Activated CD8-positive, alpha-beta T cell treated with anti-CD3 and anti-CD28 coated beads for 36 hours (primary cell): ENCODE results near the gene FLRT2. TPM values are rescaled to one million over a fixed set of nuclear protein-coding genes. Genes with fewer than 3 reads are reported as not detected.

ENCODE experiments used
- ATAC-seq: fragments of 200-7000 bp; cut with Tn5 transposase; one replicate; pipeline ENCODE4 v1.10.0; 2021; ENCODE audit warnings: mild to moderate bottlenecking, moderate library complexity
- CTCF ChIA-PET: fragments of 350-600 bp; sonication (Branson Sonifier 250); formaldehyde crosslinking; loops from one replicate; lab custom pipeline; 2021; ENCODE audit warnings: antibody characterized with exemption; lab: Charles Lee
- POLR2A ChIA-PET: fragments of 350-600 bp; sonication (Branson Sonifier 250); formaldehyde crosslinking; loops from one replicate; lab custom pipeline; 2021; ENCODE audit warnings: antibody characterized with exemption; lab: Charles Lee
- DNase-seq: peaks from one replicate; pipeline ENCODE4 v3.0.0-alpha.2; 2020
- H3K27ac Mint-ChIP-seq: one replicate; pipeline ENCODE4 v1.8.0; 2021; ENCODE audit warnings: mild to moderate bottlenecking, mixed read lengths
- H3K27me3 Mint-ChIP-seq: one replicate; pipeline ENCODE4 v1.8.0; 2021; ENCODE audit warnings: mixed read lengths
- H3K36me3 Mint-ChIP-seq: one replicate; pipeline ENCODE4 v1.8.0; 2021; ENCODE audit warnings: low read depth, mixed read lengths
- H3K4me1 Mint-ChIP-seq: one replicate; pipeline ENCODE4 v1.8.0; 2021; ENCODE audit warnings: low read depth, mixed read lengths
- H3K4me3 Mint-ChIP-seq: one replicate; pipeline ENCODE4 v1.8.0; 2021; ENCODE audit warnings: mild to moderate bottlenecking, moderate library complexity, mixed read lengths
- H3K9me3 Mint-ChIP-seq: one replicate; pipeline ENCODE4 v1.8.0; 2021; ENCODE audit warnings: mixed read lengths
- CTCF ChIP-seq: fragments of 200-600 bp; IDR thresholded peaks from one replicate; pipeline ENCODE4 v1.8.0; 2022; ENCODE audit warnings: antibody characterized with exemption, mild to moderate bottlenecking
- intact Hi-C: fragments of 100-400 bp; cut with micrococcal nuclease; formaldehyde crosslinking; loops from one replicate; pipeline ENCODE4 v1.10.0; 2022
- total RNA-seq, 2 experiments: library from RNA; stranded (reverse); gene quantifications; one replicate each; pipeline ENCODE4 v1.2.3, GENCODE V29; 2021

Gene FLRT2
- total RNA-seq, 2 experiments from 2014 or later: not detected

- DNase-seq: no peak
- peaks cover 6% of the 10 kb centered on the region for H3K9me3 Mint-ChIP-seq
- H3K27ac Mint-ChIP-seq: no peak overlapping the region
- POLR2A ChIA-PET: no interaction called here
- no peaks in the 10 kb centered on the region for H3K4me1 Mint-ChIP-seq
- TF ChIP-seq CTCF: no peak
- peaks cover 3% of the 10 kb centered on the region for H3K27me3 Mint-ChIP-seq
- no peak for ATAC-seq
- H3K36me3 Mint-ChIP-seq: no peaks in the 10 kb centered on the region
- intact Hi-C loops: loop anchor here (10.0 kb wide), 1 partner anchor 269 kb away; no protein-coding TSS in a partner anchor
- no peak overlapping the region for H3K4me3 Mint-ChIP-seq
- CTCF ChIA-PET: no interaction called here
Observed at GRCh38 chr14:85556267-85556666, 26.3 kb downstream of the FLRT2 start.

GRCh38 chr14:85558505-85558904, 28.6 kb downstream of the FLRT2 start:
- intact Hi-C loops: loop anchor here (10.0 kb wide), 1 partner anchor 266 kb away; no protein-coding TSS in a partner anchor
- TF ChIP-seq CTCF: no peak
- Mint-ChIP-seq H3K9me3 (peaks cover 6% of the 10 kb centered on the region), H3K4me1 (no peaks in the 10 kb centered on the region), H3K36me3 (no peaks in the 10 kb centered on the region), H3K27ac (no peak overlapping the region), H3K4me3 (no peak overlapping the region), H3K27me3 (peaks cover 3% of the 10 kb centered on the region)
- DNase-seq (no peak), ATAC-seq (no peak)
- ChIA-PET POLR2A (no interaction called here), CTCF (no interaction called here)

- no peak for TF ChIP-seq CTCF
- ATAC-seq (no peak), DNase-seq (no peak)
- ChIA-PET CTCF (no interaction called here), POLR2A (no interaction called here)
- Mint-ChIP-seq H3K36me3 (no peaks in the 10 kb centered on the region), H3K4me3 (no peak overlapping the region), H3K4me1 (no peaks in the 10 kb centered on the region), H3K27me3 (peaks cover 3% of the 10 kb centered on the region), H3K27ac (no peak overlapping the region), H3K9me3 (no peaks in the 10 kb centered on the region)
- intact Hi-C loops: no loop called here
Observed at GRCh38 chr14:85562630-85563029, 32.7 kb downstream of the FLRT2 start.

GRCh38 chr14:85564841-85565527, 35.0 kb downstream of the FLRT2 start:
- H3K36me3 Mint-ChIP-seq: no peaks in the 10 kb centered on the region
- ChIA-PET POLR2A (no interaction called here), CTCF (no interaction called here)
- no peak overlapping the region for H3K4me3 Mint-ChIP-seq
- no peak overlapping the region for H3K27ac Mint-ChIP-seq
- H3K9me3 Mint-ChIP-seq: no peaks in the 10 kb centered on the region
- intact Hi-C loops: no loop called here
- DNase-seq (no peak), ATAC-seq (no peak)
- no peak for TF ChIP-seq CTCF
- no peaks in the 10 kb centered on the region for H3K4me1 Mint-ChIP-seq
- peaks cover 3% of the 10 kb centered on the region for H3K27me3 Mint-ChIP-seq

GRCh38 chr14:85565862-85566296, 35.9 kb downstream of the FLRT2 start:
- Mint-ChIP-seq H3K36me3 (no peaks in the 10 kb centered on the region), H3K4me3 (no peak overlapping the region), H3K9me3 (no peaks in the 10 kb centered on the region), H3K27me3 (peaks cover 2% of the 10 kb centered on the region), H3K4me1 (no peaks in the 10 kb centered on the region), H3K27ac (no peak overlapping the region)
- DNase-seq: no peak
- no peak for ATAC-seq
- CTCF ChIA-PET: no interaction called here
- POLR2A ChIA-PET: no interaction called here
- no peak for TF ChIP-seq CTCF
- intact Hi-C loops: no loop called here
